Sigmoid colon (tissue), 7 donors: ENCODE measurements around the gene BIRC2. TPM values are rescaled to one million over a fixed set of nuclear protein-coding genes. Genes with fewer than 3 reads are reported as not detected.

Experiments used
- DNase-seq: peaks from one replicate; pipeline ENCODE4 v3.0.0-alpha.2; 2019
- H3K27ac ChIP-seq, 4 donors: fragments of 200-600 bp; sonication (generic); one replicate each; pipeline ENCODE4 v1.5.1; 2016 to 2019; ENCODE audit warnings: mild to moderate bottlenecking in 1 of 4
- H3K27me3 ChIP-seq, 3 donors: fragments of 200-600 bp; sonication (generic); one replicate each; pipeline ENCODE4 v1.5.1; 2019; ENCODE audit warnings: mild to moderate bottlenecking in 1 of 3
- H3K36me3 ChIP-seq, 4 donors: fragments of 200-600 bp; sonication (generic); one replicate each; pipeline ENCODE4 v1.5.1; 2016 to 2019
- H3K4me1 ChIP-seq, 4 donors: fragments of 200-600 bp; sonication (generic); one replicate each; pipeline ENCODE4 v1.5.1; 2017 to 2019
- H3K4me3 ChIP-seq, 4 donors: fragments of 200-600 bp; sonication (generic); one replicate each; pipeline ENCODE4 v1.5.1; 2017 to 2019; ENCODE audit warnings: mild to moderate bottlenecking in 2 of 4, moderate library complexity in 1 of 4
- H3K9me3 ChIP-seq, 4 donors: fragments of 200-600 bp in 3 of 4; sonication (generic) in 3 of 4; one replicate each; pipeline versions ENCODE4 v1.5.1 to v1.6.1; 2013 to 2019
- EP300 ChIP-seq, 4 donors: sonication (generic); formaldehyde crosslinking; IDR thresholded peaks; one replicate each; pipeline ENCODE4 v1.6.1; 2017; ENCODE audit warnings: antibody characterized with exemption in 4 of 4
- POLR2A ChIP-seq, 2 donors: fragments of 450-650 bp; IDR thresholded peaks; one replicate each; pipeline ENCODE4 v1.6.1; 2016; ENCODE audit warnings: antibody characterized with exemption in 2 of 2, mild to moderate bottlenecking in 2 of 2, moderate library complexity in 2 of 2
- POLR2AphosphoS5 ChIP-seq, 4 donors: sonication (generic); formaldehyde crosslinking; IDR thresholded peaks; one replicate each; pipeline ENCODE4 v1.6.1; 2017; ENCODE audit warnings: antibody characterized with exemption in 4 of 4
- WGBS, 2 donors: extraction: QIAGEN DNeasy Blood & Tissue Kit; methylation state at CpG; one replicate each; pipeline ENCODE4 v1.1.7; 2013; 5-methylcytosine and 5-hydroxymethylcytosine counted together
- intact Hi-C: fragments of 100-400 bp; cut with DNase I; formaldehyde crosslinking; loops from one replicate; pipeline ENCODE4 v1.15.1; 2023
- polyA plus RNA-seq, 3 donors: library from polyadenylated mRNA; stranded (reverse); fragments of 200-250 nt; gene quantifications; one replicate each; pipeline ENCODE4 v1.2.3, GENCODE V29; 2013
- total RNA-seq, 4 donors: library from RNA; depleted of rRNA; stranded (reverse); fragments of >200 nt; gene quantifications; one replicate each; pipeline ENCODE4 v1.1.0, GENCODE V29; 2016
- TF ChIP-seq, protein P1 (sequence below), 4 experiments: fragments of 450-650 bp in 3 of 4; fragments of 200-600 bp in 1 of 4; IDR thresholded peaks; one replicate each; pipeline ENCODE4 v1.5.1; 2016 to 2019; ENCODE audit warnings: antibody characterized with exemption in 4 of 4, mild to moderate bottlenecking in 3 of 4, moderate library complexity in 2 of 4
- donor health status: healthy with polysubstance abuse.
- donor health status: Bipolar disorder and iron deficiency.
- donor health status: healthy.

Gene BIRC2
- total and polyA plus RNA-seq, 7 donors: 24.7 to 56.0 (median 41.4) TPM

DNA sequence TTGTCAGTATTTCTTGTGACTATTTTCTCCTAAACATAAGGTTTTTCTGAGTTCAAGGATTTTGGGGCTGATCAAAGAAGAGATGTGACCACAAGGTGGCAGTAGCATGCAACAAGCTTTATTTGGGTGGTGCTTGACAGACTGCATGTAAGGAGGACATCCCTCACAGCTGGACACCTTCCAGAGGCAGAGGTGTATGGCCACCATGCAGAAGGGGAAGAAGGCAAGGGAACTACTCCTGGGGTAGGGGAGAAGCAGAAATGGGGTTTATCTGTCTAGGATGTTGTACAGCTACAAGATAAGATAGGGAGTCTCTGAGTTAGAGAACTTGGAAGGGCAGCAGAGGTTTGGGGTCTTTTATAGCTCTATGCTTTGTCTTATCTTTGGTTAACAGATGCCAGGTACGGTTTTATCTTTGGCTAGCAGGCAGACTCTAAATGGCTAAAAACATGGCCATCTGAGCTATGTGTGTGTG lies 5.1 kb upstream of the BIRC2 start:
- intact Hi-C loops: loop anchor here (2.0 to 5.0 kb wide), 2 partner anchors 271 to 325 kb away; no protein-coding TSS in a partner anchor
- no peak overlapping the region for H3K4me3 ChIP-seq
- peaks cover 0 to 13% (median 3%) of the 10 kb centered on the region in 4 donors for H3K36me3 ChIP-seq
- no peaks in the 10 kb centered on the region for H3K27me3 ChIP-seq
- no peaks in the 10 kb centered on the region for H3K9me3 ChIP-seq
- peak; percentile 89 for DNase-seq
- peaks cover 0 to 10% (median 8%) of the 10 kb centered on the region in 4 donors for H3K4me1 ChIP-seq
- TF ChIP-seq POLR2AphosphoS5 (IDR thresholded peaks at IDR 0.05) (peak in 1 of 4 donors; percentile 32), EP300 (IDR thresholded peaks at IDR 0.05) (no peak), POLR2A (IDR thresholded peaks at IDR 0.05) (no peak)
- TF ChIP-seq, protein P1, sequence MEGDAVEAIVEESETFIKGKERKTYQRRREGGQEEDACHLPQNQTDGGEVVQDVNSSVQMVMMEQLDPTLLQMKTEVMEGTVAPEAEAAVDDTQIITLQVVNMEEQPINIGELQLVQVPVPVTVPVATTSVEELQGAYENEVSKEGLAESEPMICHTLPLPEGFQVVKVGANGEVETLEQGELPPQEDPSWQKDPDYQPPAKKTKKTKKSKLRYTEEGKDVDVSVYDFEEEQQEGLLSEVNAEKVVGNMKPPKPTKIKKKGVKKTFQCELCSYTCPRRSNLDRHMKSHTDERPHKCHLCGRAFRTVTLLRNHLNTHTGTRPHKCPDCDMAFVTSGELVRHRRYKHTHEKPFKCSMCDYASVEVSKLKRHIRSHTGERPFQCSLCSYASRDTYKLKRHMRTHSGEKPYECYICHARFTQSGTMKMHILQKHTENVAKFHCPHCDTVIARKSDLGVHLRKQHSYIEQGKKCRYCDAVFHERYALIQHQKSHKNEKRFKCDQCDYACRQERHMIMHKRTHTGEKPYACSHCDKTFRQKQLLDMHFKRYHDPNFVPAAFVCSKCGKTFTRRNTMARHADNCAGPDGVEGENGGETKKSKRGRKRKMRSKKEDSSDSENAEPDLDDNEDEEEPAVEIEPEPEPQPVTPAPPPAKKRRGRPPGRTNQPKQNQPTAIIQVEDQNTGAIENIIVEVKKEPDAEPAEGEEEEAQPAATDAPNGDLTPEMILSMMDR (IDR thresholded peaks at IDR 0.05): peak; percentile 72 to 83 (median 80)
- WGBS, 2 donors: 6 to 27% methylated on average over 1 of the region's 1 CpG
- H3K27ac ChIP-seq: no peak overlapping the region

DNA sequence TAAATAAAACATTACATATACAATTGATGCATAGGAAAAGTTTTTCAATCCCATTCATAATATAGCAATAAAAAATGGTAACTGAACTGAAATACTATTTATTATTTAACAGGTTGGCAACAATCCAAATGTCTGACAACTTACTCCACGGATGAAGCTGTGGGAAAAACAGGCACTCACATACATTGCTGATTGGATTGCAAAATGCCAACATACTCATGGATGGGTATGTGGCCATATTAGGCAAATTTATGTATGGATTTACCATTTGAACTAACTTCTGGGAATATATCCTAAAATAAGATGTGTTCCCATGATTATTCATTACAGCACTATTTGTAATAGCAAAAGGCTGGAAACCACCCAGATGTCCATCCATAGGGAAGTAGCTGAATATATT lies 3.2 kb upstream of the BIRC2 start:
- Histone ChIP-seq H3K36me3 (no peaks in the 10 kb centered on the region), H3K9me3 (no peaks in the 10 kb centered on the region), H3K4me1 (peaks cover 0 to 16% (median 13%) of the 10 kb centered on the region in 4 donors), H3K27me3 (no peaks in the 10 kb centered on the region), H3K27ac (no peak overlapping the region), H3K4me3 (no peak overlapping the region)
- no peak for DNase-seq
- 16 to 49% methylated on average over 1 of the region's 1 CpG for WGBS, 2 donors
- intact Hi-C loops: loop anchor here (5.0 kb wide), 1 partner anchor 323 kb away; no protein-coding TSS in a partner anchor
- TF ChIP-seq EP300 (IDR thresholded peaks at IDR 0.05) (no peak), POLR2AphosphoS5 (IDR thresholded peaks at IDR 0.05) (no peak), POLR2A (IDR thresholded peaks at IDR 0.05) (no peak)
- TF ChIP-seq, protein P1 (IDR thresholded peaks at IDR 0.05): no peak

DNA sequence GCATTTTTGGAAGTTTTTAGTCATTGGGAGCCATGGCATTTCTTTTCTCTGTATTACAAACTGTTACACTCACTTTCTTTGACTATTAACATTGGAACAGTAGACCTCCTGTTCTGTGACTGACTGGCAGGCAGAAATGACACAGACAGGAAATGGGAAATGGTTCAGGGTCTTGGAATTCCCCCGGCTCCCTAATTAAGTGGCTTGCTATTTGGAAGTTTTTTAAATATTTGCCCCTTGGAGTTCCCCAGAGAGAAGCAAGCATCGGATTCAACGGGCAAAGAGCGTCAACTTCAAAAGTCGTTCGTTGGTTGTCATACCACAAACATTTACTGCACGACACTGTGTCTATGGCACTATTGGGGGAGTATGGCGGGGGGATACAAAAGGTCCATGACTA lies 1.1 kb upstream of the BIRC2 start:
- Histone ChIP-seq H3K27ac (peak overlapping the region; percentile 92 to 99 (median 99)), H3K36me3 (peaks cover 0 to 8% (median 0%) of the 10 kb centered on the region in 4 donors), H3K4me1 (peaks cover 0 to 37% (median 32%) of the 10 kb centered on the region in 4 donors), H3K4me3 (peak overlapping the region in 3 of 4 donors; percentile 63 to 88 (median 78)), H3K9me3 (no peaks in the 10 kb centered on the region), H3K27me3 (no peaks in the 10 kb centered on the region)
- DNase-seq: no peak
- 30 to 51% methylated on average over 8 of the region's 8 CpGs for WGBS, 2 donors
- intact Hi-C loops: loop anchor here (2.0 to 5.0 kb wide), 5 partner anchors 29 to 235 kb away; partner anchors contain the start of genes BIRC3, TMEM123 and YAP1
- no peak for TF ChIP-seq POLR2A (IDR thresholded peaks at IDR 0.05)

DNA sequence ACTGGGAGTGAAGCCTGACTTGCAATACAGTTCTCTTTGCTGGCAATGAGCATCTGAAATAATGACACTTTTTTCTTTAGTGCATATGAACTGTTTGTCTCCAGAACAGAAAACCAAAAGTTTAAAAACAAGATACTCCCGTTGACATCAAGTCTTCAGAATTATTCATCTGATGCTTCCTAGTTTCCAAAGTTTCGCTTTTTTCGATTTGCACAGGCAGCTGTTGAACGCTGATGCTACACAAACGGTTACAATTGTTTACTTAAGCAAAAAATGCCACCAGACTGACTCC lies 612 bp upstream of the BIRC2 start:
- no peak for DNase-seq

More for the DNA sequence above, 612 bp upstream of the BIRC2 start:
- WGBS, 2 donors: 0% methylated on average over 5 of the region's 5 CpGs
- no peaks in the 10 kb centered on the region for H3K27me3 ChIP-seq
- H3K27ac ChIP-seq: peak overlapping the region; percentile 92 to 99 (median 99)
- intact Hi-C loops: loop anchor here (2.0 to 5.0 kb wide), 5 partner anchors 30 to 236 kb away; partner anchors contain the start of genes BIRC3, TMEM123 and YAP1
- TF ChIP-seq POLR2A (IDR thresholded peaks at IDR 0.05) (no peak), EP300 (IDR thresholded peaks at IDR 0.05) (no peak), POLR2AphosphoS5 (IDR thresholded peaks at IDR 0.05) (no peak)
- TF ChIP-seq, protein P1 (IDR thresholded peaks at IDR 0.05): no peak
- peaks cover 0 to 38% (median 33%) of the 10 kb centered on the region in 4 donors for H3K4me1 ChIP-seq
- peaks cover 0 to 8% (median 0%) of the 10 kb centered on the region in 4 donors for H3K36me3 ChIP-seq
- peak overlapping the region; percentile 63 to 90 (median 83) for H3K4me3 ChIP-seq
- H3K9me3 ChIP-seq: no peaks in the 10 kb centered on the region
